H9 (cell line): ENCODE data around the gene ZIC5. TPM values are rescaled to one million over a fixed set of nuclear protein-coding genes. Genes with fewer than 3 reads are reported as not detected.
A peak's percentile ranks its signal among the peaks of the same experiment; 100 is the strongest.

Experiments used
- DNase-seq: peaks from one replicate; pipeline ENCODE4 v3.0.0-alpha.2; 2017
- H2AFZ ChIP-seq: one replicate; pipeline ENCODE4 v1.6.1; 2013; ENCODE audit warnings: mild to moderate bottlenecking, low read length, control low read depth, moderate library complexity
- H2AK5ac ChIP-seq: 2 replicates; pipeline ENCODE4 v1.6.1; 2013; ENCODE audit warnings: low read length, control low read depth, mixed read lengths; ENCODE audit not compliant: insufficient read length
- H2BK120ac ChIP-seq: one replicate; pipeline ENCODE4 v1.6.1; 2013; ENCODE audit warnings: low read depth, mild to moderate bottlenecking, low read length, control low read depth, inconsistent platforms; ENCODE audit not compliant: poor library complexity, severe bottlenecking
- H2BK12ac ChIP-seq: 2 replicates; pipeline ENCODE4 v1.6.1; 2013; ENCODE audit warnings: low read length, control low read depth, mixed read lengths, low read depth; ENCODE audit not compliant: insufficient read length
- H2BK15ac ChIP-seq: 2 replicates; pipeline ENCODE4 v1.6.1; 2013; ENCODE audit warnings: low read depth, low read length, control low read depth
- H2BK20ac ChIP-seq: one replicate; pipeline ENCODE4 v1.6.1; 2013; ENCODE audit warnings: low read depth, mild to moderate bottlenecking, low read length, control low read depth, inconsistent platforms; ENCODE audit not compliant: poor library complexity, severe bottlenecking
- H2BK5ac ChIP-seq: 2 replicates; pipeline ENCODE4 v1.6.1; 2013; ENCODE audit warnings: low read length, control low read depth, mixed read lengths; ENCODE audit not compliant: insufficient read length
- H3K14ac ChIP-seq: 2 replicates; pipeline ENCODE4 v1.6.1; 2013; ENCODE audit warnings: low read length, control low read depth; ENCODE audit not compliant: insufficient read depth
- H3K18ac ChIP-seq: 2 replicates; pipeline ENCODE4 v1.6.1; 2013; ENCODE audit warnings: low read depth, mild to moderate bottlenecking, mixed read lengths, low read length, control low read depth; ENCODE audit not compliant: insufficient read length
- H3K23ac ChIP-seq: 2 replicates; pipeline ENCODE4 v1.6.1; 2013; ENCODE audit warnings: low read length, control low read depth, mixed read lengths, low read depth; ENCODE audit not compliant: insufficient read length
- H3K23me2 ChIP-seq: 2 replicates; pipeline ENCODE4 v1.6.1; 2013; ENCODE audit warnings: low read depth, mild to moderate bottlenecking, mixed read lengths, low read length, control low read depth; ENCODE audit not compliant: insufficient read length, poor library complexity, severe bottlenecking
- H3K27ac ChIP-seq: 2 replicates; pipeline ENCODE4 v1.5.1; 2013; ENCODE audit warnings: low read length, control low read depth, mixed read lengths, low read depth; ENCODE audit not compliant: insufficient read length
- H3K27me3 ChIP-seq: 2 replicates; pipeline ENCODE4 v1.6.1; 2013; ENCODE audit warnings: low read length, control low read depth, inconsistent platforms; ENCODE audit not compliant: insufficient read depth
- H3K4ac ChIP-seq: 2 replicates; pipeline ENCODE4 v1.6.1; 2013; ENCODE audit warnings: low read depth, mild to moderate bottlenecking, control low read depth, inconsistent platforms, low read length, moderate library complexity
- H3K4me1 ChIP-seq: 2 replicates; pipeline ENCODE4 v1.6.1; 2013; ENCODE audit warnings: low read length, control low read depth, inconsistent platforms; ENCODE audit not compliant: insufficient read depth
- H3K4me2 ChIP-seq: 2 replicates; pipeline ENCODE4 v1.6.1; 2013; ENCODE audit warnings: low read length, control low read depth, mixed read lengths; ENCODE audit not compliant: insufficient read length, insufficient read depth
- H3K56ac ChIP-seq: 2 replicates; pipeline ENCODE4 v1.6.1; 2013; ENCODE audit warnings: low read depth, mild to moderate bottlenecking, mixed read lengths, low read length, control low read depth; ENCODE audit not compliant: insufficient read length
- H3K79me1 ChIP-seq: 2 replicates; pipeline ENCODE4 v1.6.1; 2013; ENCODE audit warnings: low read depth, mild to moderate bottlenecking, moderate library complexity, low read length, control low read depth, inconsistent platforms; ENCODE audit not compliant: insufficient read depth, poor library complexity, severe bottlenecking
- H3K79me2 ChIP-seq: 2 replicates; pipeline ENCODE4 v1.6.1; 2013; ENCODE audit warnings: low read length, control low read depth, inconsistent platforms; ENCODE audit not compliant: insufficient read depth
- H3K9ac ChIP-seq: 2 replicates; pipeline ENCODE4 v1.6.1; 2013; ENCODE audit warnings: low read length, control low read depth, mixed read lengths; ENCODE audit not compliant: insufficient read length; ENCODE audit errors: extremely low read depth
- H3K9me3 ChIP-seq: one replicate; pipeline ENCODE4 v1.6.1; 2013; ENCODE audit warnings: low read depth, low read length, inconsistent platforms; ENCODE audit not compliant: control insufficient read depth
- H3T11ph ChIP-seq: one replicate; pipeline ENCODE4 v1.6.1; 2013; ENCODE audit warnings: mild to moderate bottlenecking, low read length, control low read depth, inconsistent platforms
- H4K20me1 ChIP-seq: one replicate; pipeline ENCODE4 v1.6.1; 2013; ENCODE audit not compliant: control insufficient read depth, insufficient read length, insufficient read depth
- H4K5ac ChIP-seq: 2 replicates; pipeline ENCODE4 v1.6.1; 2013; ENCODE audit warnings: low read depth, mild to moderate bottlenecking, mixed read lengths, low read length, control low read depth; ENCODE audit not compliant: insufficient read length
- H4K8ac ChIP-seq: replicated peaks from 2 replicates; pipeline ENCODE4 v1.6.1; 2013; ENCODE audit warnings: low read length, control low read depth, mixed read lengths, low read depth; ENCODE audit not compliant: insufficient read length
- H4K91ac ChIP-seq: 2 replicates; pipeline ENCODE4 v1.6.1; 2013; ENCODE audit warnings: low read depth, mild to moderate bottlenecking, moderate library complexity, mixed read lengths, low read length, control low read depth; ENCODE audit not compliant: insufficient read length
- H3K27ac Mint-ChIP-seq, 3 experiments: 2 replicates in 2 of 3; 3 replicates in 1 of 3; pipeline ENCODE4 v1.8.0; 2020 to 2021; ENCODE audit warnings: mixed read lengths in 3 of 3, mild to moderate bottlenecking in 1 of 3, moderate library complexity in 1 of 3
- H3K27me3 Mint-ChIP-seq: 2 replicates; pipeline ENCODE4 v1.8.0; 2021; ENCODE audit warnings: low read depth, mild to moderate bottlenecking, moderate library complexity, mixed read lengths
- H3K36me3 Mint-ChIP-seq, 3 experiments: 2 replicates in 2 of 3; 3 replicates in 1 of 3; pipeline ENCODE4 v1.8.0; 2020 to 2021; ENCODE audit warnings: low read depth in 3 of 3, mixed read lengths in 3 of 3; ENCODE audit not compliant: insufficient read depth in 1 of 3
- H3K4me1 Mint-ChIP-seq, 2 experiments: 2 replicates each; pipeline ENCODE4 v1.8.0; 2020; ENCODE audit warnings: mixed read lengths in 2 of 2
- H3K4me3 Mint-ChIP-seq, 2 experiments: 2 replicates in 1 of 2; 3 replicates in 1 of 2; pipeline ENCODE4 v1.8.0; 2020 to 2021; ENCODE audit warnings: mild to moderate bottlenecking in 2 of 2, mixed read lengths in 2 of 2, moderate library complexity in 1 of 2
- H3K9me3 Mint-ChIP-seq, 2 experiments: 2 replicates in 1 of 2; 3 replicates in 1 of 2; pipeline ENCODE4 v1.8.0; 2020; ENCODE audit warnings: mild to moderate bottlenecking in 2 of 2, mixed read lengths in 2 of 2, moderate library complexity in 1 of 2
- WGBS: extraction: QIAGEN DNeasy Blood & Tissue Kit; methylation state at CpG from one replicate; pipeline ENCODE4 v1.1.7; 2013; ENCODE audit warnings: missing lambda C conversion rate, low lambda C conversion rate, mixed read lengths; ENCODE audit not compliant: insufficient read length; ENCODE audit errors: extremely low coverage; 5-methylcytosine and 5-hydroxymethylcytosine counted together
- total RNA-seq: library from RNA; stranded (reverse); gene quantifications from 2 replicates; pipeline ENCODE4 v1.2.1, GENCODE V29; 2021
- TF ChIP-seq, protein P1 (sequence below): fragments of 200-600 bp; sonication (generic); conservative IDR thresholded peaks from 3 replicates; pipeline ENCODE4 v1.8.0; 2021; ENCODE audit warnings: antibody characterized with exemption, mild to moderate bottlenecking

Gene ZIC5
- total RNA-seq, 1 experiment from 2014 or later = 51.9 TPM

- no peak overlapping the region for H3K23ac ChIP-seq
These were observed 2.2 kb upstream of the ZIC5 start for GRCh38 chr13:99973808-99974185.

More at GRCh38 chr13:99973808-99974185, 2.2 kb upstream of the ZIC5 start:
- Mint-ChIP-seq H3K36me3 (peaks cover 11 to 13% (median 12%) of the 10 kb centered on the region in 3 experiments), H3K4me1 (peaks cover 64 to 67% of the 10 kb centered on the region in 2 experiments), H3K27me3 (peaks cover 39% of the 10 kb centered on the region), H3K9me3 (peaks cover 7% of the 10 kb centered on the region in 2 experiments; a peak in 4 of 5 replicates), H3K4me3 (peak overlapping the region; percentile 14 to 91; a peak in 4 of 5 replicates), H3K27ac (peak overlapping the region in 2 of 3 experiments; percentile 48 to 90; a peak in 3 of 7 replicates)
- Histone ChIP-seq H3K4ac (no peak overlapping the region), H4K8ac (no peak overlapping the region), H3T11ph (no peak overlapping the region), H3K18ac (no peak overlapping the region), H2BK20ac (no peak overlapping the region), H2BK120ac (no peak overlapping the region), H3K79me1 (no peaks in the 10 kb centered on the region), H3K4me1 (peaks cover 10% of the 10 kb centered on the region; the same call in 1 of the 2 replicates), H3K23me2 (peaks cover 37% of the 10 kb centered on the region), H4K20me1 (no peaks in the 10 kb centered on the region), H4K91ac (no peak overlapping the region), H2BK12ac (no peak overlapping the region), H3K27ac (no peak overlapping the region), H2BK15ac (no peak overlapping the region), H4K5ac (no peak overlapping the region), H3K9me3 (no peaks in the 10 kb centered on the region), H3K9ac (no peak overlapping the region), H2AK5ac (no peak overlapping the region), H2AFZ (no peak overlapping the region), H2BK5ac (no peak overlapping the region), H3K27me3 (peaks cover 4% of the 10 kb centered on the region; the same call in 1 of the 2 replicates), H3K14ac (no peak overlapping the region), H3K79me2 (peaks cover 9% of the 10 kb centered on the region; the same call in 1 of the 2 replicates), H3K4me2 (peak overlapping the region; percentile 29), H3K56ac (no peak overlapping the region)
- no peak for DNase-seq
- TF ChIP-seq, protein P1, sequence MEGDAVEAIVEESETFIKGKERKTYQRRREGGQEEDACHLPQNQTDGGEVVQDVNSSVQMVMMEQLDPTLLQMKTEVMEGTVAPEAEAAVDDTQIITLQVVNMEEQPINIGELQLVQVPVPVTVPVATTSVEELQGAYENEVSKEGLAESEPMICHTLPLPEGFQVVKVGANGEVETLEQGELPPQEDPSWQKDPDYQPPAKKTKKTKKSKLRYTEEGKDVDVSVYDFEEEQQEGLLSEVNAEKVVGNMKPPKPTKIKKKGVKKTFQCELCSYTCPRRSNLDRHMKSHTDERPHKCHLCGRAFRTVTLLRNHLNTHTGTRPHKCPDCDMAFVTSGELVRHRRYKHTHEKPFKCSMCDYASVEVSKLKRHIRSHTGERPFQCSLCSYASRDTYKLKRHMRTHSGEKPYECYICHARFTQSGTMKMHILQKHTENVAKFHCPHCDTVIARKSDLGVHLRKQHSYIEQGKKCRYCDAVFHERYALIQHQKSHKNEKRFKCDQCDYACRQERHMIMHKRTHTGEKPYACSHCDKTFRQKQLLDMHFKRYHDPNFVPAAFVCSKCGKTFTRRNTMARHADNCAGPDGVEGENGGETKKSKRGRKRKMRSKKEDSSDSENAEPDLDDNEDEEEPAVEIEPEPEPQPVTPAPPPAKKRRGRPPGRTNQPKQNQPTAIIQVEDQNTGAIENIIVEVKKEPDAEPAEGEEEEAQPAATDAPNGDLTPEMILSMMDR = no peak
- no CpG with 5 or more reads among the region's 6 CpGs for WGBS
